AG04449 (cell line): ENCODE measurements around the gene SERPIND1.

Source experiments
- CTCF ChIA-PET: fragments of 350-600 bp; formaldehyde crosslinking; extraction: SDS; loops from one replicate; lab custom pipeline; 2021; ENCODE audit warnings: antibody characterized with exemption; lab: Yijun Ruan, JAX
- POLR2A ChIA-PET: fragments of 400-600, 350-600 bp; formaldehyde crosslinking; extraction: SDS; loops from one replicate; lab custom pipeline; 2020; ENCODE audit warnings: antibody characterized with exemption, inconsistent platforms; lab: Yijun Ruan, JAX
- DNase-seq: peaks from one replicate; pipeline ENCODE4 v3.0.0-alpha.2; 2010; ENCODE audit warnings: low read depth, low spot score
- H3K4me3 ChIP-seq: 2 replicates; pipeline ENCODE4 v1.5.1; 2011; ENCODE audit warnings: low read depth, mild to moderate bottlenecking, control low read depth, low read length
- TF ChIP-seq, protein P1 (sequence below): IDR thresholded peaks from one replicate; pipeline ENCODE4 v1.5.1; 2011; ENCODE audit warnings: mild to moderate bottlenecking, moderate library complexity, low read length, control low read depth, inconsistent platforms; ENCODE audit not compliant: insufficient read depth; ENCODE audit errors: missing control alignments

SERPIND1 gene

DNA sequence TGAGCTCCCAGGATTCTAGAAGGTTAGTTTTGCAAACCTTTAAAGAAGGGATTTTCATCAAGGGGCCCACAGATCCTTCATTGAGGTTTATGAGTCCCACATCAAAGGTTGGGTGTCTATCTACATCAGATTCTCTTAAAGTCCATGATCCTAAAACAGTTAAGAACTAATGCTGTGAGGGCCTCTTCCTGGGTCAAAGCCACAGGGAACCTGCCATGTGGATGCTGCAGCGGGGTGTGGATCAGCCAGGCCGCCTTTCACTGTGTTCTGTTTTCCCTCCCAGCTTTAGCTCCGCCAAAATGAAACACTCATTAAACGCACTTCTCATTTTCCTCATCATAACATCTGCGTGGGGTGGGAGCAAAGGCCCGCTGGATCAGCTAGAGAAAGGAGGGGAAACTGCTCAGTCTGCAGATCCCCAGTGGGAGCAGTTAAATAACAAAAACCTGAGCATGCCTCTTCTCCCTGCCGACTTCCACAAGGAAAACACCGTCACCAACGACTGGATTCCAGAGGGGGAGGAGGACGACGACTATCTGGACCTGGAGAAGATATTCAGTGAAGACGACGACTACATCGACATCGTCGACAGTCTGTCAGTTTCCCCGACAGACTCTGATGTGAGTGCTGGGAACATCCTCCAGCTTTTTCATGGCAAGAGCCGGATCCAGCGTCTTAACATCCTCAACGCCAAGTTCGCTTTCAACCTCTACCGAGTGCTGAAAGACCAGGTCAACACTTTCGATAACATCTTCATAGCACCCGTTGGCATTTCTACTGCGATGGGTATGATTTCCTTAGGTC is 5.3 kb downstream of the SERPIND1 start:
- ChIA-PET CTCF (interaction anchor here (1.3 kb wide), 1 partner anchor 215 kb away, joined by 3 read pairs; no protein-coding TSS in a partner anchor), POLR2A (no interaction called here)
- TF ChIP-seq, protein P1, sequence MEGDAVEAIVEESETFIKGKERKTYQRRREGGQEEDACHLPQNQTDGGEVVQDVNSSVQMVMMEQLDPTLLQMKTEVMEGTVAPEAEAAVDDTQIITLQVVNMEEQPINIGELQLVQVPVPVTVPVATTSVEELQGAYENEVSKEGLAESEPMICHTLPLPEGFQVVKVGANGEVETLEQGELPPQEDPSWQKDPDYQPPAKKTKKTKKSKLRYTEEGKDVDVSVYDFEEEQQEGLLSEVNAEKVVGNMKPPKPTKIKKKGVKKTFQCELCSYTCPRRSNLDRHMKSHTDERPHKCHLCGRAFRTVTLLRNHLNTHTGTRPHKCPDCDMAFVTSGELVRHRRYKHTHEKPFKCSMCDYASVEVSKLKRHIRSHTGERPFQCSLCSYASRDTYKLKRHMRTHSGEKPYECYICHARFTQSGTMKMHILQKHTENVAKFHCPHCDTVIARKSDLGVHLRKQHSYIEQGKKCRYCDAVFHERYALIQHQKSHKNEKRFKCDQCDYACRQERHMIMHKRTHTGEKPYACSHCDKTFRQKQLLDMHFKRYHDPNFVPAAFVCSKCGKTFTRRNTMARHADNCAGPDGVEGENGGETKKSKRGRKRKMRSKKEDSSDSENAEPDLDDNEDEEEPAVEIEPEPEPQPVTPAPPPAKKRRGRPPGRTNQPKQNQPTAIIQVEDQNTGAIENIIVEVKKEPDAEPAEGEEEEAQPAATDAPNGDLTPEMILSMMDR = no peak
- no peak for DNase-seq
- H3K4me3 ChIP-seq = no peak overlapping the region

DNA sequence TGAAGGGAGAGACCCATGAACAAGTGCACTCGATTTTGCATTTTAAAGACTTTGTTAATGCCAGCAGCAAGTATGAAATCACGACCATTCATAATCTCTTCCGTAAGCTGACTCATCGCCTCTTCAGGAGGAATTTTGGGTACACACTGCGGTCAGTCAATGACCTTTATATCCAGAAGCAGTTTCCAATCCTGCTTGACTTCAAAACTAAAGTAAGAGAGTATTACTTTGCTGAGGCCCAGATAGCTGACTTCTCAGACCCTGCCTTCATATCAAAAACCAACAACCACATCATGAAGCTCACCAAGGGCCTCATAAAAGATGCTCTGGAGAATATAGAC is 5.9 kb downstream of the SERPIND1 start:
- POLR2A ChIA-PET = no interaction called here
- CTCF ChIA-PET = interaction anchor here (5.1 kb wide), 1 partner anchor 14 kb away, joined by 57 read pairs; no protein-coding TSS in a partner anchor

DNA sequence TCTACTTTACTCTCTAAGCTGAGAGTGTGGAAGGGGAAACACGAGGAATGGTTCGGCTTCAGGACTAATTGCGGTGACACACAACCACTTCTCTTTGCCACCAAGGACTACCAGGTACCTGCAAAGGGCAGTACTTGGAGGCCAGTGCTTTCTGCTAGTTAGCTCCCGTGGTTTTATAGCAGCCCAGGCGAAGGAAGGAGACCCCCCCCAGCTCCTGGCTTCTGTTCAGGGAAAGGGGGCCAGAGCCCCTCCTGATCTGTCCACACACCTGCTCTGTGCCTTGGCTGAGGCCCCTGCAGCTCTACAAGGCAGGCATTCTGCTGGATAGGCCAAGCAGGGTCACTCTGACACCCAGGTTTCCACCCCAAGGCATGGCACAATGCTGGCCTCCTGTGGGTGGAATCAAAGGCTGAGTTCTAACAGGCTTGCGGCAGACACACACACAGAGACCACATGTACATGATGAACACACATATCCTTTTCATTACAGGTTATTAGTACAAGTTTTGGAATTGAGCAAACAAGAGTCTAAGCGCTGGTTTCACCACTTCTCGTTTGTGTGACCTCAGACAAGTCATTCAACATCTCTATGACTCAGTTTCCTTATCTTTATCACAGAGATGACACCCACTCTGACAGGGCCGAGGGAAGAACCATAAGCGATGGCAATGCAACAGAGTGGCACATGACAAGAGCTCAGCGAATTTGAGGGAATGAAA is 7.5 kb downstream of the SERPIND1 start:
- DNase-seq = no peak
- CTCF ChIA-PET = interaction anchor here (1.2 to 5.1 kb wide), 4 partner anchors 9 to 17 kb away, joined by 3 to 57 read pairs (median 19); partner anchors contain the start of gene SERPIND1
- TF ChIP-seq, protein P1 = no peak
- no peak overlapping the region for H3K4me3 ChIP-seq
- POLR2A ChIA-PET = no interaction called here

More for the DNA sequence above, 5.9 kb downstream of the SERPIND1 start:
- H3K4me3 ChIP-seq = no peak overlapping the region
- TF ChIP-seq, protein P1 = no peak
- DNase-seq = no peak

DNA sequence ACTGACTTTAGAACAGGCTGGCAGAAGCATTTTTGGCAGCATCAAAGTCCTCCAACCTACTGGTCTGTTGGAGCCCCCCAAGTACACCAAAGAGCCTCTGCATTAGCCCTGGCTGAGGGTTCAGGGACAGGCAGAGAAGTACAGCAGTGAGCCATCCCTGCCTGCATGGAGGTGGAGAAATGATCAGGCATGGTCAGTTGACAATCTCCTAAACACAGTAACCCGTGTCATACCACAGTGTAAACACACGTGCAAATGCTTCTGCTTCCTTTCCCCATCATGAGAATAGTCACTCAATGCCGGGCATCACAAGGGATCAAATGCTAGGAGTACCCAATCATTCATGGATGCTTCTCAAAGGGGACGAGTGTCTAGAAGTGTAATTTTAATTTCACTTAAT is 8.2 kb downstream of the SERPIND1 start:
- no peak overlapping the region for H3K4me3 ChIP-seq
- TF ChIP-seq, protein P1 = no peak
- POLR2A ChIA-PET = no interaction called here
- CTCF ChIA-PET = interaction anchor here (2.1 to 5.1 kb wide), 4 partner anchors 9 to 25 kb away, joined by 5 to 57 read pairs (median 23); partner anchors contain the start of gene SERPIND1
- DNase-seq = no peak

DNA sequence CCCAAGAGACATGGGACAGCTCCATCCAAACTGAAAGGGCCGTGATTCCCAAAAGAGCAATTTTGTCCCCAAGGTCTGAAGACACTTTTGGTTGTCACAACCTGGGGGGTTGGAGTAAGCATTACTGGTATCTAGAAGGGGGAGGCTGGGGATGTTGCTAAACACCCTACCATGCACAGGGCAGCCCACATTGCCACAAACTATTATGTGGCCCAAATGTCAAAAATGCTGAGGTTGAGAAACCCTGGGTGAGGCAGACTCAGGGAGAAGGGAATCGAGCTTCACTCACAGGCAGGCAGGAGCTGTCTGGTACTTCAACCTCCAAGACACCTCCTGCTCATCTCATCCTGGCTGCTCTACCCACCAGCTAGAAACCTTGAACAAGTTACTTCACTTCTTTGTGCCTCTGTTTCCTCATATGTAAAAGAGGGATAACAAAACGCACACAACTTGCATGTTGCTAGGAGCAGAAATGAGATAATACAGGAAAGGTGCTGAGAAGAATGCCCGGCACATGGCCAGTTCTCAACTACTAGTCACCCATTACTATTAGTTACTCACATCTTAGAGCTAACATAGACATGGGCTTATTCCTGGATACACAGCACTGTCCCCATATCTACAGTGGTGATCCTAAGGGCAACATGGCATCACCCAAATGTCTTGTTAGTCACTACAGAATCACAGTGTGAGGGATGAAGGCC is 8.8 kb downstream of the SERPIND1 start:
- TF ChIP-seq, protein P1 = no peak
- ChIA-PET CTCF (interaction anchor here (0.7 to 5.1 kb wide), 19 partner anchors 10 to 216 kb away, joined by 3 to 57 read pairs (median 6); partner anchors contain the start of gene SERPIND1), POLR2A (no interaction called here)
- no peak for DNase-seq
- no peak overlapping the region for H3K4me3 ChIP-seq
